Mesenchymal stem cell (in vitro differentiated cells and primary cell): ENCODE data around the gene ALG12.

Experiments used
- DNase-seq: peaks from one replicate; pipeline ENCODE4 v3.0.0-alpha.2; 2013
- H2AFZ ChIP-seq: one replicate; pipeline ENCODE4 v1.6.1; 2013; ENCODE audit warnings: low read depth, mild to moderate bottlenecking, control low read depth, inconsistent platforms, low read length, moderate library complexity
- H2AK5ac ChIP-seq: 2 replicates; pipeline ENCODE4 v1.6.1; 2013; ENCODE audit warnings: low read length, moderate library complexity, mild to moderate bottlenecking, inconsistent platforms; ENCODE audit not compliant: severe bottlenecking
- H2BK120ac ChIP-seq: one replicate; pipeline ENCODE4 v1.6.1; 2013; ENCODE audit warnings: low read depth, mild to moderate bottlenecking, inconsistent platforms, low read length, moderate library complexity
- H2BK12ac ChIP-seq, 2 experiments: one replicate each; pipeline ENCODE4 v1.6.1; 2013; ENCODE audit warnings: inconsistent platforms in 2 of 2, low read length in 2 of 2, mild to moderate bottlenecking in 2 of 2, moderate library complexity in 2 of 2, control low read depth in 1 of 2
- H2BK15ac ChIP-seq: one replicate; pipeline ENCODE4 v1.6.1; 2013; ENCODE audit warnings: mild to moderate bottlenecking, low read depth, inconsistent platforms; ENCODE audit not compliant: poor library complexity, severe bottlenecking
- H2BK5ac ChIP-seq: 2 replicates; pipeline ENCODE4 v1.6.1; 2013; ENCODE audit warnings: low read depth, mild to moderate bottlenecking, low read length, control low read depth, inconsistent platforms; ENCODE audit not compliant: poor library complexity, severe bottlenecking
- H3K14ac ChIP-seq, 2 experiments: one replicate each; pipeline ENCODE4 v1.6.1; 2013; ENCODE audit warnings: inconsistent platforms in 2 of 2, low read length in 2 of 2, control low read depth in 1 of 2, mild to moderate bottlenecking in 1 of 2, moderate library complexity in 1 of 2
- H3K18ac ChIP-seq, 2 experiments: one replicate each; pipeline ENCODE4 v1.6.1; 2013; ENCODE audit warnings: inconsistent platforms in 2 of 2, low read length in 2 of 2, control low read depth in 1 of 2, low read depth in 1 of 2, mild to moderate bottlenecking in 1 of 2
- H3K23ac ChIP-seq, 2 experiments: one replicate each; pipeline ENCODE4 v1.6.1; 2013; ENCODE audit warnings: inconsistent platforms in 2 of 2, low read length in 2 of 2, mild to moderate bottlenecking in 2 of 2, moderate library complexity in 2 of 2, control low read depth in 1 of 2
- H3K27ac ChIP-seq: 2 replicates; pipeline ENCODE4 v1.5.1; 2013; ENCODE audit warnings: mild to moderate bottlenecking, moderate library complexity, low read length, control low read depth, inconsistent platforms; ENCODE audit not compliant: poor library complexity, severe bottlenecking
- H3K27me3 ChIP-seq, 2 experiments: 2 replicates each; pipeline versions ENCODE4 v1.6.1 to v1.7.0; 2013; ENCODE audit warnings: low read length in 2 of 2, mild to moderate bottlenecking in 2 of 2, moderate library complexity in 2 of 2, control low read depth in 1 of 2, inconsistent platforms in 1 of 2; ENCODE audit not compliant: control insufficient read depth in 1 of 2, insufficient read depth in 1 of 2
- H3K36me3 ChIP-seq, 2 experiments: 2 replicates each; pipeline versions ENCODE4 v1.6.1 to v1.7.0; 2013; ENCODE audit warnings: low read length in 2 of 2, control low read depth in 1 of 2, inconsistent platforms in 1 of 2, low read depth in 1 of 2, mild to moderate bottlenecking in 1 of 2; ENCODE audit not compliant: insufficient read depth in 2 of 2, control insufficient read depth in 1 of 2
- H3K4ac ChIP-seq, 2 experiments: one replicate each; pipeline ENCODE4 v1.6.1; 2013; ENCODE audit warnings: inconsistent platforms in 2 of 2, low read length in 2 of 2, mild to moderate bottlenecking in 2 of 2, moderate library complexity in 2 of 2, control low read depth in 1 of 2, low read depth in 1 of 2
- H3K4me1 ChIP-seq: 2 replicates; pipeline ENCODE4 v1.6.1; 2013; ENCODE audit warnings: low read depth, low read length, control low read depth; ENCODE audit not compliant: control insufficient read depth, insufficient read depth
- H3K4me2 ChIP-seq: 2 replicates; pipeline ENCODE4 v1.6.1; 2013; ENCODE audit warnings: low read length, mild to moderate bottlenecking, inconsistent platforms; ENCODE audit not compliant: poor library complexity, severe bottlenecking
- H3K4me3 ChIP-seq, 2 experiments: 2 replicates each; pipeline versions ENCODE4 v1.5.1 to v1.7.0; 2013; ENCODE audit warnings: low read length in 2 of 2, mild to moderate bottlenecking in 2 of 2, control low read depth in 1 of 2, low read depth in 1 of 2; ENCODE audit not compliant: insufficient read depth in 1 of 2
- H3K79me1 ChIP-seq: replicated peaks from 2 replicates; pipeline ENCODE4 v1.6.1; 2013; ENCODE audit warnings: mild to moderate bottlenecking, control low read depth, low read length, inconsistent platforms; ENCODE audit not compliant: poor library complexity, severe bottlenecking
- H3K9ac ChIP-seq: 2 replicates; pipeline ENCODE4 v1.7.0; 2013; ENCODE audit warnings: mild to moderate bottlenecking, low read length, moderate library complexity
- H3K9me3 ChIP-seq: 2 replicates; pipeline ENCODE4 v1.7.0; 2013; ENCODE audit warnings: mild to moderate bottlenecking, low read length; ENCODE audit not compliant: control insufficient read depth
- H4K8ac ChIP-seq: one replicate; pipeline ENCODE4 v1.6.1; 2013; ENCODE audit warnings: inconsistent platforms, mild to moderate bottlenecking, low read length, moderate library complexity
- H4K91ac ChIP-seq: one replicate; pipeline ENCODE4 v1.6.1; 2013; ENCODE audit warnings: mild to moderate bottlenecking, low read length, inconsistent platforms
- whole genome bisulfite sequencing: methylation state at CpG from one replicate; pipeline ENCODE4 v1.1.7; 2013; ENCODE audit warnings: mixed read lengths; 5-methylcytosine and 5-hydroxymethylcytosine counted together

Gene ALG12

DNA sequence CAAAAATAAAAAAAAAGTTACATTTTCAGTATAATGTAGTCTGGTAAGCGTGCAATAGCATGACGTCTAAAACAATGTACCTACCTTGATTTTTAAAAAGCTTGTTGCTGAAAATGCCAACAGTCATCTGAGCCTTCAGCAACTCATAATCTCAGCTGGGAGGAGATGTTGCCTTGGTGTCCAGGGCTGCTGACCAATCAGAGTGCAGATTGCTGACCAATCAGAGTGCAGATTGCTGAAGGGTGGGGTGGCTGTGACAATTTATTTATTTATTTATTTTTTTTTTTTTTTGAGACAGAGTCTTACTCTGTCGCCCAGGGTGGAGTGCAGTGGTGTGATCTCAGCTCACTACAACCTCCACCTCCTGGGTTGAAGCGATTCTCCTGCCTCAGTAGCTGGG is 46.8 kb downstream of the ALG12 start:
- no peak overlapping the region for H2AFZ ChIP-seq

DNA sequence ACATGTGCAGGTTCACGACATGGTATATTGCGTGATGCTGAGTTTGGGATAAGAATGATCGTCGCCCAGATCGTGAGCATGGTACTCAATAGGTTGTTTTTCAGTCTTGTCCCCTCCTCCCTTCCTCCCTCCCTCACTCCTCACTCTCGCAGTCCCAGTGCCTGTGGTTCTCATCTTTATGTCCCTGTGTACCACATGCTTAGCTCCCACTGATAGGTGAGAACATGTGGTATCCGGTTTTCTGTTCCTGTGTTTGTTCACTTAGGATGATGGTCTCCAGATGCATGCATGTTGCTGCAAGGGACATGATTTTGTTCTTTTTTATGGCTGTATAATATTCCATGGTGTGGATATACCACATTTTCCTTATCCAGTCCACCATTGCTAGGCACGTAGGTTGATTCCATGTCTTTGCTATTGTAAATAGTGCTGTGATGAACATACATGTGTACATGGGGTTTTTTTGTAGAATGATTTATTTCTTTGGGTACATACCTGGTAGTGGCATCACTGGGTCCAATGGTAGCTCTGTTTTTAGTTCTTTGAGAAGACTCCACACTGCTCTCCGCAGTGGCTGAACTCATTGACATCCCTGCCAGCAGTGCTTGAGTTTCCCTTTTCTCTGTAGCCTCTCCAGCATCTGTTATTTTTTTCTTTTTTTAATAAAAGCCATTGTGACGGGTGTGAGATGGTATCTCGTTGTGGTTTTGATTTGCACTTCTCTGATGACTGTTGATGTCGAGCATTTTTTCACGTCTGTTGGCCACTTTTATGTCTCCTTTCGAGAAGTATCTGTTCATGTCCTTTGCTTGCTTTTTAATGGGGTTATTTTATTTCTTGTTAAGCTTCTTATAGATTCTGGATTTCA is 48.2 kb downstream of the ALG12 start:
- H2BK5ac ChIP-seq: no peak overlapping the region
- H3K23ac ChIP-seq: no peak overlapping the region
- H3K4me3 ChIP-seq: no peak overlapping the region
- peaks cover 39% of the 10 kb centered on the region for H3K9me3 ChIP-seq
- no peak overlapping the region for H4K8ac ChIP-seq
- 96% methylated on average over 13 of the region's 14 CpGs for WGBS
- H3K14ac ChIP-seq: no peak overlapping the region
- no peak overlapping the region for H4K91ac ChIP-seq
- no peak overlapping the region for H3K18ac ChIP-seq
- H3K27ac ChIP-seq: no peak overlapping the region
- peaks cover 11 to 18% of the 10 kb centered on the region in 2 experiments for H3K36me3 ChIP-seq
- no peak overlapping the region for H3K9ac ChIP-seq
- no peak for DNase-seq
- H3K79me1 ChIP-seq: peaks cover 25% of the 10 kb centered on the region
- no peaks in the 10 kb centered on the region for H3K27me3 ChIP-seq
- H2AFZ ChIP-seq: no peak overlapping the region
- H3K4me1 ChIP-seq: no peaks in the 10 kb centered on the region
- H3K4ac ChIP-seq: no peak overlapping the region
- no peak overlapping the region for H2AK5ac ChIP-seq
- H3K4me2 ChIP-seq: no peak overlapping the region
- H2BK15ac ChIP-seq: no peak overlapping the region
- H2BK120ac ChIP-seq: no peak overlapping the region
- H2BK12ac ChIP-seq: no peak overlapping the region

More for the DNA sequence above, 46.8 kb downstream of the ALG12 start:
- H3K4me1 ChIP-seq: no peaks in the 10 kb centered on the region
- no peak overlapping the region for H2BK120ac ChIP-seq
- no peak overlapping the region for H2BK5ac ChIP-seq
- 97% methylated on average over 4 of the region's 4 CpGs for WGBS
- H4K8ac ChIP-seq: no peak overlapping the region
- H2BK15ac ChIP-seq: no peak overlapping the region
- H3K4me3 ChIP-seq: no peak overlapping the region
- H3K9me3 ChIP-seq: peaks cover 28% of the 10 kb centered on the region
- no peaks in the 10 kb centered on the region for H3K27me3 ChIP-seq
- DNase-seq: no peak
- no peak overlapping the region for H2AK5ac ChIP-seq
- peaks cover 15 to 16% of the 10 kb centered on the region in 2 experiments for H3K36me3 ChIP-seq
- no peak overlapping the region for H3K14ac ChIP-seq
- no peak overlapping the region for H3K9ac ChIP-seq
- H3K4ac ChIP-seq: no peak overlapping the region
- H2BK12ac ChIP-seq: no peak overlapping the region
- no peak overlapping the region for H4K91ac ChIP-seq
- H3K4me2 ChIP-seq: no peak overlapping the region
- peaks cover 28% of the 10 kb centered on the region for H3K79me1 ChIP-seq
- no peak overlapping the region for H3K18ac ChIP-seq
- H3K23ac ChIP-seq: no peak overlapping the region
- no peak overlapping the region for H3K27ac ChIP-seq

DNA sequence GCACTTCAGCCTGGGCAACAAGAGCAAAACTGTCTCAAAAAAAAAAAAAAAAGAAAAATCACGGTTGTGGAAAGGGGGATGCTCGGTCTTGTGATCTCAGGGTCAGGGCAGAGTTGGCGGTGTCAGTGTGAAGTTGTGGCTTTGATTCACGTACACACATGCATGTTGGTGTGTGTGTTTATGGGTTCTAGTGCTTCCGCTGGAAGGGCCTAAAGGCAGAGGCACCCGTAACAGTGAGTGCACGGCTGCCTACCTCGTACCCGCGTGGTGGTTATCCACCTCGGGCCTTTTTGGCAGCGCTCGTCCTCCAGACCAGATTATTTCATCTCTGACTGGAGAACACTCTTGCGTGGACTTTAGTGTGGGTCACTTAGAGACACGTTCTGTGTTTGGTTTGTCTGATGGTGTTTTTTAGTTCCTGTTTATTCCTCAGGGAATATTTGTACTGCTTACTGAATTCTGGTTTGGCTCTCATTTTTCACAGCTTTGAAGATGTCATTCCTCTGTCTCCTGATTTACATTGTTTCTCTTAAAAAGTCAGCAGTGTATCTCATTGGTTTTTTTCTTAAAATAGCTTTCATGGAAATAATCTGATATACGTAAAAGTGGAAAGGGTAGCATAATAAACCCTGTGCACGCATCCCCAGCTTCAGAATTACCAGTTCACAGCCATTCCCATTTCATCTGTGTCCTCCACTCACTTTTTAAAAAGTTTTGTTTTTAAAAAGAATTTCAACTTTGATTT is 49.0 kb downstream of the ALG12 start:
- no peak overlapping the region for H3K27ac ChIP-seq
- H3K79me1 ChIP-seq: peaks cover 28% of the 10 kb centered on the region
- peaks cover 39% of the 10 kb centered on the region for H3K9me3 ChIP-seq
- no peak overlapping the region for H2BK15ac ChIP-seq
- no peak overlapping the region for H2BK12ac ChIP-seq
- H2AFZ ChIP-seq: no peak overlapping the region
- 96% methylated on average over 15 of the region's 17 CpGs for WGBS
- H2BK5ac ChIP-seq: no peak overlapping the region
- H3K9ac ChIP-seq: no peak overlapping the region
- no peak overlapping the region for H4K91ac ChIP-seq
- no peak overlapping the region for H3K14ac ChIP-seq
- no peaks in the 10 kb centered on the region for H3K27me3 ChIP-seq
- H4K8ac ChIP-seq: no peak overlapping the region
- no peak overlapping the region for H3K18ac ChIP-seq
- no peak overlapping the region for H3K4ac ChIP-seq
- H2AK5ac ChIP-seq: no peak overlapping the region
- H3K23ac ChIP-seq: no peak overlapping the region
- DNase-seq: no peak
- H3K36me3 ChIP-seq: peaks cover 11 to 21% of the 10 kb centered on the region in 2 experiments
- H3K4me2 ChIP-seq: no peak overlapping the region
- H3K4me3 ChIP-seq: no peak overlapping the region
- H2BK120ac ChIP-seq: no peak overlapping the region
- H3K4me1 ChIP-seq: no peaks in the 10 kb centered on the region
